ENCODE data around the gene COL13A1.

GRCh38 chr10:69853064-69853463, 51.4 kb downstream of the COL13A1 start:
- no peak for TF ChIP-seq POLR2A (IDR thresholded peaks at IDR 0.05)
- TF ChIP-seq CTCF (IDR thresholded peaks at IDR 0.05 in 4 of 5, conservative IDR thresholded peaks at IDR 0.05 in 1 of 5), result no peak
